ENCODE data around the gene ARX.

ARX gene
- 0 reads per million in 2 donors for total RNA-seq

DNA sequence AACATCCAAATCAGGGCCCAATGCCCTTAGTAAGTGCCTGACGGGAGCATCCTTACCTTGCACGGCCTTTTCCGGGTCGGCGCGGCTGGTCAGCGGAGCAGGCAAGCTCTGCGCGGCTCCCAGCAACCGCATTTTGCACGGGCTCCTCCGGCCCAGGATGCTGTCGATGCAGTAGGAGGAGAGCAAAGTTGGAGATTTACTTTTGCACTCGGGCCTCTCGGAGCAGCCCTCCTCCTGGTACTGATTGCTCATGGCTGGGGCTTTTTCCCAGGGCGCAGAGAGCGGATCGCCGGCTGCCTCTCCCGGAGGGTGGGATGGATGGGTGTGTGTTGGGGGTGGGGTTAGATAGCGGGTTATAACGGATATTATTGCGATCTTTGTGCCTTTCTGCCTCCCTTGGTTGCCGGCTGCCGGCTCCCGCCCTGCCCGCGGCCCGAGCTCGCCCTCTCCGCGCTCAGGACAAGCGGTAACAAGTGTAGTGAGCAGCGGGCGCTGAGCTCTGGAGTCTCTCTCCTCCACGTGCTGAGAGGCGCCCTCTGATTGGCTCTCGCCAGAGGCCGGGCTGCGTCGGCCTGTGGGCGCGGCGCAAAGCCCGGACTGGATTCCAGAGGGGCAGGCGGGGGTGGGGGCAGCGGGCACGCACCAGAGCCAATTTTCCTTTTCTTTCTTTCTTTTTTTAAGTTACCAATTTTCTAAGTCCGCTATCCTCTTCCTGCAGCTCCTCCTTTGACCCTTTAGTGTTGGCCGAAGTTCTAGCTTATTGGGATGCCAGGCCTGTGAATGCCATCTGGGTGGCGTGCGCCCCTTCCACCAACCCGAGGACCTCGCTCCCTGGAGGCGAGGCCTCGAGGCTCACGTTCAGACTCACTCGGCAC is at the start of gene ARX:
Gene ARX (minus strand): TSS at position 480 of the 875 bp plus-strand sequence. CDS start 228 bp downstream, at position 252.
- DNase-seq: no peak

DNA sequence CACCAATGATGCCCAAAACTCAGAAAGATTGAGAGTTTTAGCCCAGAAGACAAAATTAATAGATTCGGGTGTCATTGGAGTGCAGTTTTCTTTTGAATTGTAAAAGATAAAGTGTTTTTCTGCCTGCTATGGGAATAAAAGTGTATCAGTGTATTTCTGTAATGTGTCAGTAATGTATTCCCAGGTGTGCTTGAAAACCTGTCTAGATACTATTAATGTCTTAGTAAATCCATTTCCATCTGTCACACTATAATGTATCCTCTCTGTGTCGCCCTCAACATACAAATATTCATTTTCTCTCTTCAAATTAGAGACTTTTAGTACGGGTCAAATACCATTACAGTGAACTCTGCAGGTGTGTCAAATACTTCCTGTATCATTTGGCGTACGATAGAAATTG is 43.5 kb upstream of the ARX start:
- DNase-seq: no peak

DNA sequence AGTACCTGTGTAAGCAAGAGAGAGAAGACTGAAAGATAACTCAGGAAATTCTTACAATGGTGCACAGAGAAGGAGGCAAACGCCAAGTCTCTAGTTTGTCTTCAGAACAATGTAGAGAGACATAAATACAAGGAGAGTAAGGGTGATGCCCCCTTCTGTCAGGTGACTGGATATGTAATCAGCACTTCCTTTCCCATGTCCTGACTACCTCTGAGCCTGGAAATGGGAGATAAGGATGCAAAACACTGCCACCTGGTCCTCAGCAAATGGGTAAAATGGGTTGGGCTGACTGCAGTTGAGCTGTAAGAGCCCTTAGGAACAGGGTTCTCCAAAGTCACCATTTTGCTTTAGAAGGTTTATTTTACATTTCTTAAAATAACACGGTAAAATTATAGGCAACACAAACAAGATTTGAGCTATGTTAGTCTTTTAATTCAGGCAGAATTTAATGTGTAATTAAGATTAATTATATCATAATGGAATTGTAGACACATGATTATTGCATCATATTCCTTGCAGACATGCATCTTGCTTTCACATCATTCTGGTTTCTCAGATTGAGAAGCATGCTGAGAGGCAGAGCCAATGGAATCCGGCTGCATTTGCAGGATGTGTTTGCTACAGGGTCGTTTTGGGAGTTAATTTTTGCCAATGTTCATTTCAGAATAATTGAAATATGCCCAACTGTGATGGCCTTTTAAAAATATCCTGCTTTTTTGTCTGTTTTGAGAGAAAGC is 37.2 kb upstream of the ARX start:
- DNase-seq: no peak

DNA sequence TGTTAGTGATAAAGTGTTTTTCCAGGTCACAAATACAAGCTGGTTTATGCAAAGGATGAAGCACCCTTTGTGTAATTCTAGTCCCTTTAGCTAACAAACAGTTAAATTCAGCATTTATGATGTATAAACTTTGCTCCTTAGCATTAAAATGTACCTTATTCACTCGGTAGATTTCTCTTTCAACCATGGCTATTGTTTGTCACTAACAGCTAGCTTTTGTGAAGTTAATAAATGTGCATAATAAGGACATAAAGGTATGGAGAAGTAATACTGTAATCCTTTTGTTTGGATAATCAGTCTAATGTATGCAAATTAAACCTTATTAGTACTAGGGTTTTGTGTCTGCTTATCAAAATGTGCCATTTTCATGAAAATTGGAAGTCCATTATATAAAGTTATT is 34.2 kb upstream of the ARX start:
- no peak for DNase-seq

DNA sequence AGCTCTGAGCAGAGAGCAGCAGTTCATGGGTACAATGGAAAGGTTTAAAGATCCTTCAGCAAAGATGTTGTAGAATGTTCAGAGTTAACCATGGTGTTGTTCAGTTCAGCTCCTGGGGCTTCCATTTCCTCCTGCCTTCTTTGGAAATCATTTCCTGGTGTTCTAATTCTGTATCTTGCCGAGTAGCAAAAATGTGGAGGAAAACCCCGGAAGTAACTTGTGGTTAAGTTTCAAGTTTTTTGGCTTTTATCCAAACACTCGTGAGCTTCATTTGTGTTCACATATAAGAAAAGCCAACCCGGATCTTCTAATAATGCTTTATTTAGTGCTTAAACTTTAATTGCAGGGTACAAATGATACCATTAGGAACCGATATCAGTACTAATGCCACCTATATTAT is 33.6 kb upstream of the ARX start:
- no peak for DNase-seq

DNA sequence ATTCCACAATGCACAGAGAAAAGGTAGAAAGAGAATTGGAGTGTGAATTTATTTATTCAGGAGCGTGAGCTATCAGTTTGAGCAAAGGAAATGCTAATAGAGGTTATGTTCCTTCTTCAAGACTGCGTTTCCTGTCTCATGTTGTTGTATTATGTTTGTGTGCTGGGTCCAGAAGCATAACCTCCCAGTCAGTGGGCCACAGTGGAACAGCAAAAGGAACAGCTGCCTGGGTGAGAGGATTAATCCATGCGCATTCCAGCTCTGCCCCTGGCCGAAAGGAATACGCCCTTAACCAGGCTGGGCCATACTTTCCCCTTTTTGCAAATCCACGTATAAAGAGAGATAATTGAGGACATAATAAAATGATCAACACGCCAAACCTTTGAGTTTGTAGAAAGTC is 32.4 kb upstream of the ARX start:
- no peak for DNase-seq

DNA sequence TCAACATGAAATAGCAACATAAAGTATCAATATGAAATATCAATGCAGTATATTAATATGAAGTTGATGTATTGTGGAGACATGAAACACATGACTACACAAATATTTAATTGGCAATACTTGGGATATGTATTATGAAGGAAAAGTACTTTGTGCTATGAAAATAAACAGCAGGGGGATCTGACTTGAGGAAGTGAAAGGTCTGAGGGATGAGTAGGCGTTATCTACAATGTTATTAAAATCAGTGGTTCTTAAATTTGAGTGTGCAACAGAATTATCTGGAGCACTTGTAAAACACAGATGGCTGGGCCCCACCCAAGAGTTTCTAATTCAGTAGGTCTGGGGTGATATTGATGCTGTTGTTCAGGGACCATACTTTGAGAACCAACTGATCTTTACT is 27.4 kb upstream of the ARX start:
- DNase-seq: no peak

DNA sequence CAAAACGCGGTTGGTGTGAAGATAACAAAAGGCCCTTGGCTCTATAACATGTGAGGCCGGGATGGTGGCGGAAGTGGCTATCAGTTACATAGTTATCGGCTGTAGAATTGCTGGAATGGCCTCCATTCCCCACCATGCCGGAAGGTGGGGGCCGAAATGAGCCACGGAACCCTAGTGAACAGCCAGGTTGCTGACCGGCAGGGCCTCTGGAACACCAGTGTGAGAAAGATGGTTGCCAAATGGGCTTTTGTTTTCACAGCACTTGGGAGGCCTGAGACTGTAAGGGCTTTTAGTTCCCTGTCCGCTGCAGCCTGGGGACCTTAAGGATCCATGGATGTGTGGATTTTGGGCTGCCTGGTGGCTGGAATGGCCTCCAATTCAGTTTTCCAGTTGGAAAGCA is 23.3 kb upstream of the ARX start:
- no peak for DNase-seq

DNA sequence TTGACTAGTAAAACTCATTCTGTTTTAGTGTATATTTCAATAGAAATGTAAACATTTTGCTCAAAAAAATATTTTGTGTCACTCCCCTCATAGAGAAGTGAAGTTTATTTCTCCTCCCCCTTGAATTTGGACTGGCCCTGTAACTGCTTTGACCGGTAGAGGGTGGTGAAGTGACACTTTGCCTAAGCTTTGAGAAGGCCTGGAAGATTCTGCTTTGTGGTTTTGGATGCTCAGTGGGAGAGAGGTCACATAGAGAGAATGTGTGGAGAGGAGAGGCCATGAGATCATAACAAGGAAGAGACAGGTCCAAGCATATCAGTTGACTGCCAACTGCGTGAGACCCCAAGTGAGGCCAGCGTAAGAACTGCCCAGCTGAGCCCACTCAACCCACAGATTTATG is 19.1 kb upstream of the ARX start:
- DNase-seq: no peak

DNA sequence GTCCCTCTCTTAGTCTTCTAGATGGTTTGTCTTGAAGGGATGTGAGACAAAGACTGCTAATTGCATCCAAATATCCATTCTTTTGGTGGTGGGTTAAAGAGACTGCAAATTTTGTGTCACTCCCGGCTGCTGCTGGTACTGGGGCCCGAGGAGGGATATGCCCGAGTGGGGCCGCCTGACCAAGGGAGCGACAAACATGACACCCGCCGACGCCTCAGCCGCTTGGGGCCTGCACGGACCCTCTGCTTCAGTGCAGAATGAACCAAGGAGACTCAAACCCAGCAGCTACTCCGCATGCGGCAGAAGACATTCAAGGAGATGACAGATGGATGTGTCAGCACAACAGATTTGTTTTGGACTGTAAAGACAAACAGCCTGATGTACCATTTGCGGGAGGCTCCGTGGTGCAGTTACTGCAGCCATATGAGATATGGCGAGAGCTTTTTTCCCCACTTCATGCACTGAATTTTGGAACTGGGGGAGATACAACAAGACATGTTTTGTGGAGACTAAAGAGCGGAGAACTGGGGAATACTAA is 13.6 kb upstream of the ARX start:
- DNase-seq: no peak

DNA sequence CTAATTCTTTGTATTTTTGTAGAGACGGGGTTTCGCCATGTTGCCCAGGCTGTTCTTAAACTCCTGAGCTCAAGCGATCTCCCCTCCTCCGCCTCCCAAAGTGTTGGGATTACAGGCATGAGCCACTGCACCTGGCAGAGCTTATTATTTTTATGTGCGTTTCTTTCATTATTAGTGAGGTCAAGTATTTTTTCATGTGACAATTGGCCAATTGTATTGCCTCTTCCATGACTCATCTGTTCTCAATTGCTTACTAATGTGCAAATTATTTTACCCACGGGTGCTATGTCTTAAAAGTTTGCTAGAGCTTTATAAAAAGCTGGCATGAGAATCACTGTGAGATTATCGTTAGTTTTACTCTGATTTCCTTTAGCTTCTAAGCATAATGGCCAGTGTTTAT is 13.0 kb upstream of the ARX start:
- no peak for DNase-seq

DNA sequence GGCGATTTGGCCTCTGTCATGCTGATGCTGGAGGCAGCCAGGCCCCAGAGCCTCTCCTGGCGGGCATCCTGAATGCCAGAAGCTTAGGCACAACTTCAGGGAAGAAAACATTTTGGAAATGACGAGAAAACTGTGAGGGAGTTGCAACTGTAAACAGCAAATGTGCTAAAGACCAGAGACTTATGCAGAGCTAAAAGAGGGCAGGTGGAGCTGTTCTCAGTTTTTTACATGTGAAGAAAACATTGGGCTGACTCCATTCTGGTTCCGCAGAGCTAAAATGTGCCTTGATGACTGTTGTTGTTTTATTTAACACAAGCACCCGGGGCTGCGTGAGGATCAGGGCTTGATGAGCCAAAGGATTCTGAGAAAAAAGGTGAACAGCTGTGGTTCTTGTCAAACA is 10.8 kb upstream of the ARX start:
- DNase-seq: no peak

DNA sequence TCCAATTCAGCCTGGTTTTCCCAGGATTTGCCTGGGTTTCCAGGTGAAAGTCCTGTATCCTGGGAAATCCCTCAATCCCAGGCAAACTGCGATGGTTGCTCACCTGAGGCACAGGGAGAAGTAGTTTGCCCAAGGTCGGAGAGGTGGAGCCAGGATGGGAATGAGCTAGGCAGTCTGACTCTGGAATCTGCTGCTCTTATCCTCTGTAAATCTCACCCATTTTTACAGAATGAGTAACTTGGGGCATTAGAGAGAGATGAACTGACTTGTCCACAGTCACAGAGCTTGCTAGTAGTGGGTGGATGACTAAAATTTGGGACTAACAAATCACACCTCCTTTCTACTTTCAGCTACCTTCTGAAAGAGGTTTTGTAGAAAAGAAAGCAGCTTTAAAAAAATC is 9.8 kb upstream of the ARX start:
- no peak for DNase-seq

DNA sequence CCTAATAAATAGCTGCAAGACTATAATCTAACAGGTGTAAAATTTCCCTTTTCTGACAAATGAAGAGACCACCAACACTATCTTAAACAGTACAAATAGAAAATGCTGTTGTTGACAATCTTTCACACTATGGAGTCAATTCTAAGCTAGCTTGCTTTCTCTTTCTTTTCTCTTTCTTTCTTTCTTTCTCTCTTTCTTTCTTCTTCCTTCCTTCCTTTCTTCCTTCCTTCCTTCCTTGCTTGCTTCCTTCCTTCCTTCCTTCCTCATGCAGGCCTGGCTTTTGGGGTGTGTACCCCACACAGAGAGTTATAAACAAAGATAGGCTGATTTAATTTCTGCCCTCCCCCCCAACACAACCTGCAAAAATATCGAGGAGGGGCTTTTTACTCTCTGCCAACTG is 8.1 kb upstream of the ARX start:
- DNase-seq: no peak

DNA sequence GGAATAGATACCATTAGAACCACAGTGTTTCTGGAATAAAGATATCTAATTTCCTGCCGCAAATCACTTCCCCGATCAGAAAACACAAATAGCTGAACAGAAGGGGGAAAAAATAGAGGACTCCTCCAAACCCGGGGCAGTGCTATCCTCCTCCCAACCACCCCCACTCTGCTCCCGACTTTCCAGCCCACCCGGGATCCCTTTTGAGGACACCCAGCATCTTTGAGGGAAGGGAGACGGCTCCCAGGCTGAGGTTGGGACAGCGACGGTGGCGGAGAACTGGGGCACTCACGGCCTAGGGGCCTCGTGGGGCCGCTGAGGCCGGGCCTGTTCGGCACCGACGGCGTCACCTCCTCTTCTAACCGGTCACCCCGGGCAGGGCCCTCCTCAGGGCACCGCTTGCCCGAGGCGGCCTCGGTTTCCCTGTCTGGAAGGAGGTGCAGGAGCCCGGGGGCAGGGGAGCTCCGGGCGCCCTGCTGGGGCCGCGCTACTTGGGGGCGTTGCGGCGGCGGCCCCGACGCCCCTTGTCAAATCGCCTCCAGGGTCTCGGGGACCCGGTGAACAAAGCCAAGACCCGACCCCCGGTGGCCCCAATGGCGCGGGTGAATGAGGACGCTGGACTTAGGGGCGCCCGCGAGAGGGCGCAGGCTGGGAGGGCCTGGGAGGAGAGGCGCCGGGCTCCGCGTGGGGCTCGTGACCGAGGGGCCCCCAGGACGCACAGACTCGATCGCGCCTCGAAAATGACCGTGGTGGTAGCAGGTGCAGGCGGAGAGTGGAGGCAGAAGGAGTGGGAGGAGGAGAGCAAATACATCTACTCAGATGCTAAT is 6.9 kb upstream of the ARX start:
- DNase-seq: no peak

DNA sequence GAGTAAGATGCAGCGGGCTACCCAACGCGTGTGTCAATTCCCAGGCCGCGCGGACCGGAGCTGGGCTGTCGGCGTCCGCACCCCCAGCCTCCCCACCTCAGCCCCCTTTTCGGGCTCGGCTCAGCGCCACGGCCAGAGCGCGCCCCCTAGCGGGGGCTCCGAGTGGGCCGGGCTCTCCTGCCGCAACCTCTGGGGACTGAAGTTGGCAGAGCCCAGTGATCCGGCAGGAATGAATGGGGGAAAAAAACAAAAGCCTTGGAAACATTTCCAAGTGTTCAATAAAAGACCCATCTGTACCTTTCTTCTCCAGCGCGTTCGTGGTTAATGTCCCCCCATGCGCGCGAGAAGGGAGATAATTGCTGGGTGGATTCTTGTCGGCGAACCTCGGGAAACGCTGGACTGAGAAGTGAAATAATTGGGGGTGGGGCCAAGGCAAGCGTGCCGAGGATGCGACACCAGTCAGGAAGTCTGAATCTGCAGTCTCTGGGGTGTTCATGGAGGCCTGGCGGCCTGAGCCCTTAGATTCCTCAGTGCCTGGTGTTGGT is 5.2 kb upstream of the ARX start:
- no peak for DNase-seq

DNA sequence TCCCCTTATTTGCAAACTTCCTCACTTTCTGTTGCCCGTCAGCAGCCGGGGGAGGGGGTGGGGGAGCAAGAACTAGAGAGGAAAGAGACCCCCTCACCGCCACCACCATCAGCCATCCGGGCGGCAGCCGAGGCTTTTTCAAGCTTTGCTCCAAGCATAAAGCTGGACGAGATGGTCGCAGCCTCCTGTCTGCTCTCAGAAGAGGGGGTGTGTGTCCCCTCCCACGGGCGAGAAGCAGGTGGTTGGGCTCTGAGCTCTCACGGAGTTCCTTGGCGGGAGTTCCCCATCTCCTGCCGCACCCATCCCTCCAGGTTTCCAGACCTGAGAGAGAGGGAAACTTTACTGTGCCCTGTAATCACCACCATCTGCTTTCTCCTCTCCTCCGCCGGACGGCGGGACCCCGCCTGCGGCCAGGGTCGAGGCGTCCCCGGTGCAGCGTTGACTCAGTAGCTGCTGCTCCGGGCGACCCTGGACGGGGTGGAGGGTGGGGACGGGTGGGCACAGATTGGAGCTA is 4.7 kb upstream of the ARX start:
- DNase-seq: no peak

DNA sequence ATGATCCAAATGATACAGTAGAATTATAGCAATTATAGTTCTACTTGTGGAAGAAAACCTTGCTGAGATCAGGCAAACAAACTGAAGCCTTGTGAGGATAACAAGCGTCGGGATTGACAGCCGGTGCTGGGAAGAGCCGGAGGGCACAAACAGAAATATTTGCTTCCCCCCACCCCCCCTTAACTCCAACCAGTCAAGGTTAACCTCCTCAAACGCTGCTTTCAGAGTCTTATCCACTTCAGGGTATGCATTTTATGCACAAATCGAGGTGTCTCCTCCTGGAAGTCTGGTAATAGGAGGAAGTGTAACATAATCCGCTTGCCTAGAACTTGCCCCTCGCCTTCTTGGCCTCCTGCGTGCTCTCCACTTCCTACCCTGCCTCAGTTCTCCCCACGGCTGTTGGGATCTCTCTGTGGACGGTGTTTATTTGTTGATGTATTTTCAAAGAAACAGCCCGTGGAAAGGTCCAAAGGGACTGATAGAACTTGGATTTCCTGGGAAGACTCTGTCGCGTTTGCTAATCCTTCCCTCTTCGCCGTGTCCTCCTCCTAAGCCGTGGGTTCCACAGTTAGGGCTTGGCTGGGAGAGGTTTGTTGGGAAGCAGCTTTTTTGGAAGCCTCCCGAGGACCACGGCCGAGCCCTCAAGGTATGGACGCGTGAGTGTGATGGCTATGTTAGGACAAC is 4.1 kb upstream of the ARX start:
- DNase-seq: no peak

DNA sequence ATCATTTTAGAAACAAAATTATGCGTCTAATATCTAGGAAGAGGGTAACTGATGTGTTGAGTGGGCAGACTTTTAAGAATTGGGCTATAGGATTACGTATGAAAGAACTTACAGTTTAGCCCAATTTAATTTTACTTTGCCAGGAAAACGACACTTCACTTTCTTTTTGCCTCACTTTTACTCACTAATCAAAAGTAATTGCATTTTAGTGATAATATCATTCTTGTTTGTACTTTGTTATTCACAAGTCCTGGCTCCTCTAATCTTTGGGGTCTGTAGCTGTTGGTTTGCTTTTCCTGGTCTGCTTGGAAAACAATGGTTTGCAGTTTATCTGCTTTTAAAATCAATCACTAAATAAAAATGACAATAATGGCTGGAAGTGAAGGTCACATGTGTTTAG is 2.9 kb upstream of the ARX start:
- no peak for DNase-seq

DNA sequence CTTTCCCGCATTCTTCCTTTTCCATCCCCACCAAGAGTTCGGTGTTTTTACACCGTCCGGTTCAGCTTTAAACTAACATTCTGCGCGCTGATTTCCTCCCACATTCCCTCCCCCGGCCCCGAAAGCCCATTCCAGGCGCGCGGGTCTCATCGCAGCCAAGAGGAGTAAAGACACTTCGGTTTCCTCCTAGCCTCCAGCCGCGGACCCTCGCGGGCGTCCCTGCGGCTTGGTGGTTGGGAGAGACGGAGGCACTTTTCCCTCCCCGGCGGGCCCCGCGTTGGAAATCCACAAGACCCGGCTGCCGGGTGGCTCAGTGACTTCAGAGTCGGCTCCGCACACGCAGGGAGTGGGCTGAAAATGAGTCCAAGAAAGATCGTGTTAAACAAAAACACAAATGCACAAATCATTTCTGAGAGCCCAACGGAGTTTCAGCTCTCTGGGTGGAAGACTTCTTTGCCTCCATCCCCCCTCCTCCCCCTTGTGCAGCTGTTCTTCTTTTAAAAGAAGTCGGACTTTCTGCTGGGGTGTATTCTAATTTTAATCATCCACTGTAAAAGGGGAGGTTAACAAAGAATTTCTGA is 2.0 kb upstream of the ARX start:
- no peak for DNase-seq

DNA sequence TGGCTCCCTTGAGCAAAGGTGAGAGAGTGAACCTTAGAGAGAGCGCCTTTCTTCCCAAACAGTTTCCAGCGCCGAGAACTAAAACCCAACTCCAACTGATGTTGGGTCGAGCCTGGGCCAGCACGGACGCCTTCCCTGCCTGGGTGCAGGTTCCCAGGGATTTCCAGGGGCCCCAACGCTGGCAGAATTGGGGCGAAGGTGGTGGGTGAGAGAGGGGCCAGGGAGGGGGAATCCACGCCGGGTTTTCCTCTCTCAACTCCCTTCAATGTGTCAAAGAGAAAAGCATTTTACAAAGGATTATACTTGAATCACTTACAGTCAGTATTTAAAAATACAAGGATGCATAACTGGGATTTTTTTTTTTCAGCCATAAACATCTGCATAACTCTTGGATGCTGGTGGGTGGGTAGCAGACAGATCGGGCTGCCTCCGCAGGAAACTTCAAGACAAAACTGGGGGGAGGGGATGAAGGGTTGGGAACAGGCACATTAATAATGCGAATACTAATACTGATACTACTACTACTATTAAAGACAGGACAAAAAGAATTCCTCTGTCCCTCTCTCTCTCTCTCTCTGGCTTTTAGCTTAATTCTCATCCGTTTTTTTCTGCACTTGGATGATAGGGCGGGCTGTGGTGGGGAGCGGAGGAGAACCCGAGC is 1.3 kb upstream of the ARX start:
- DNase-seq: no peak
